GM19328 (cell line): ENCODE measurements around the gene TICRR.

ENCODE experiments used
- ATAC-seq: cut with Tn5 transposase; IDR thresholded peaks from one replicate; pipeline ENCODE4 v1.9.1; 2021; ENCODE audit warnings: mild to moderate bottlenecking, moderate library complexity; ENCODE audit not compliant: unreplicated experiment

TICRR gene

GRCh38 chr15:89627256-89627970 is 52.1 kb downstream of the TICRR start:
- ATAC-seq = no peak

GRCh38 chr15:89628301-89628700 is 53.0 kb downstream of the TICRR start:
- no peak for ATAC-seq

- no peak for ATAC-seq
Measured at GRCh38 chr15:89628806-89629715, 53.8 kb downstream of the TICRR start.

- ATAC-seq = no peak
Measured at GRCh38 chr15:89629829-89630228, 54.6 kb downstream of the TICRR start.

GRCh38 chr15:89630260-89630659 is 55.0 kb downstream of the TICRR start:
- no peak for ATAC-seq

- ATAC-seq = no peak
Measured at GRCh38 chr15:89630974-89631901, 56.0 kb downstream of the TICRR start.

GRCh38 chr15:89631902-89632264 is 56.6 kb downstream of the TICRR start:
- no peak for ATAC-seq

- ATAC-seq = no peak
Measured at GRCh38 chr15:89632563-89633430, 57.5 kb downstream of the TICRR start.

- ATAC-seq = no peak
Measured at GRCh38 chr15:89633585-89633984, 58.3 kb downstream of the TICRR start.

GRCh38 chr15:89640245-89640644 is 65.0 kb downstream of the TICRR start:
- ATAC-seq = no peak

GRCh38 chr15:89641053-89641452 is 65.8 kb downstream of the TICRR start:
- ATAC-seq = no peak

- no peak for ATAC-seq
Measured at GRCh38 chr15:89642106-89642505, 66.8 kb downstream of the TICRR start.

- no peak for ATAC-seq
Measured at GRCh38 chr15:89645680-89646079, 70.4 kb downstream of the TICRR start.

- no peak for ATAC-seq
Measured at GRCh38 chr15:89646416-89647141, 71.3 kb downstream of the TICRR start.

- ATAC-seq = no peak
Measured at GRCh38 chr15:89647191-89647851, 72.1 kb downstream of the TICRR start.

GRCh38 chr15:89648106-89649012 is 73.1 kb downstream of the TICRR start:
- no peak for ATAC-seq

GRCh38 chr15:89649013-89649625 is 73.8 kb downstream of the TICRR start:
- ATAC-seq = no peak
